HG02981 (cell line): ENCODE data around the gene GRIK4.
"Not testable (repeated sequence)": the region's sequence is repeated elsewhere in the genome, so short reads cannot be mapped to it uniquely, and the experiment has no call there.

Experiments used
- ATAC-seq: cut with Tn5 transposase; IDR thresholded peaks from one replicate; pipeline ENCODE4 v1.9.1; 2021; ENCODE audit warnings: mild to moderate bottlenecking, moderate library complexity; ENCODE audit not compliant: unreplicated experiment

The GRIK4 gene

GRCh38 chr11:120571476-120571875 is 59.9 kb downstream of the GRIK4 start:
- no peak for ATAC-seq

GRCh38 chr11:120573756-120574354 is 62.3 kb downstream of the GRIK4 start:
- no peak for ATAC-seq

DNA sequence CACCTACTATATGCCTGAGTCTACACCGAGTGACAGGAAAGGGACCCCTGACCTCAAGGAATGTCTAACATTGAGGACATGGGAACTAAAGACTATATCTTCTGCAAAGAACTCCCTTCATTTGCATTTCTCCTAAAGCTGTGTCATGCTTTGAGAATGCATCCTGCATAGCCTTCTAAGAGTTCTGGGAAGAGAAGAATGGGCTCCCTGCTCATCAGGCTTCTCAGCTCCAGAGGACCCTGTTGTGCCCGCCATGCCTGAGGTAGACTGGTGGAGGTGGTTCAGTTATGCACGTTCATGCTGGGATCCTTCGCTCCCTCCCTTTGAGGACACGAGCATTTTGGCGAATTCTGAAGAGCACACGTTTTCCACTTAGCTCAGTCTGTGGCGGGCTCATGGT is 63.3 kb downstream of the GRIK4 start:
- no peak for ATAC-seq

DNA sequence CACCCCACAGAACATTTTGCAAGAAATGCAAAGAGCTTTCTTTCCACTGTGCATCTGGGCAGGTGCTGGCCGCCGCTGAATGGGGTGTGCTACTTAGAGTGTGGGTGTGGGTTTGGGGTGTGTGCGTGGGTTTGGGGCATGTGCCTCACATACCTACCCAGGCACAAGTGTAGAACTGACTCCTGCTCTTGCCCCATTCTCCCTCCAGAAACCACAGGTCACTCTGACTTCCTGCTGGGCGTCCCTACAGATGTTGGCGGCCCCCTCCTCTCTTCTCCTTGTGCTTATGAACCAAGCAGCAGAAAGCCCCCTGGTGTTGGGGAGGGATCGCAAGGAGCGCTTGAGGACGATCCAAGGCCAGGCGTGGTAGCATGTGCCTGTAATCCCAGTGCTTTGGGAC is 63.9 kb downstream of the GRIK4 start:
- no peak for ATAC-seq

DNA sequence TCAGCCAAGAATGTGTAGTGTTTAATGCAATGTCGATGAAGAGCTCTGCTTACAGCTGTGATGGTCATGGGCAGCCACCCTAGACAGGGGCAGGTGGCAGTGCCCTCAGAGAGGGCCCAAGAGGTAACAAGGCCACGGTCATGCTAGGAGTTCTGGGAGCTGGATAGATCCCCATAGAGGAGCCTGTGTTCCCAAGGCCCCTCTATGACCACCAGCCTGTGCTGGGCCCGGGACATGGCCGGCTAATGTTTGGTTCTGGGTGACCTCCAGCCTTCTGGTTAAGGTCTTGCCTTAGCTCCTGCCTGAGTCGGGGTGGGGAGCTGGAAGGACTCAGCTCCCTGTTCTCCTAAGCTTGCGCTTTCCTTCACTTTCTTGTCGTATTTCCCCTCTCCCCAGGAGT is 65.1 kb downstream of the GRIK4 start:
- ATAC-seq = no peak

- ATAC-seq = no peak
Measured at GRCh38 chr11:120577041-120577440, 65.5 kb downstream of the GRIK4 start.

DNA sequence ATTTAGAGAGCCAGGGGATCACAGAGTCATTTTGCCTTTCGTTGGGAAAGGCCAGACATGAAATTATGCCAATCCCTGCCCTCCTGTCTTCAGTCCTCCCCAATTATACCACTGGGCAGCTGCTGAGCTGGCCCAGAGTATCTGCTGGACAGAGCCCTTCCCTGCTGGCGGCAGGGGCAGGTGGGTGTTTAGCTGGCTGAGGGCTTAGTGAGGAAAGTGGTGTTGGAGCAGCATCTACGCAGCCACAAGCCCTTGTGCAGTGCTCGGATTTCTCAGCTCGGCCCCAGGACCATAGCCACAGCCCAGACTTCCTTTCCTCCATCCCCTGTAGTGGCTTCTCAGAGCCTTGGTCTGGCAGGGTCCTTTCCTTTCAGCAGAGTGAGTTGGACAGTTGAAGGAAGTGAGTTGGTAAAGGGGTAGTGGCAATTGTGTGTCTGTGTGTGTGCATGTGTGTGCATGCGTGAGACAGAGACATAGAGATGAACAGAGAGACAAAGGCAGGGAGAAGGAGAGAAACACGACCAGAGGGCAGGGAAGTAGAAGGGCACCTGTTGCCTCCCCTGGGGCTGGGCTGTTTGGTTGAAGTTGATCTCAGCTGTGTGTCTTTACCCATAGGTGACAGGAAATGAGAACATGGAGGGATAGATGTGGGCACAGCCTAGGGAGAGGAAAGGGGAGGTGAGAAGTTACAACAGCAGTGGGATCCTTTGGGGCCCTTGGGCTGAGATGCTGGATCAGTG is 66.2 kb downstream of the GRIK4 start:
- no peak for ATAC-seq

DNA sequence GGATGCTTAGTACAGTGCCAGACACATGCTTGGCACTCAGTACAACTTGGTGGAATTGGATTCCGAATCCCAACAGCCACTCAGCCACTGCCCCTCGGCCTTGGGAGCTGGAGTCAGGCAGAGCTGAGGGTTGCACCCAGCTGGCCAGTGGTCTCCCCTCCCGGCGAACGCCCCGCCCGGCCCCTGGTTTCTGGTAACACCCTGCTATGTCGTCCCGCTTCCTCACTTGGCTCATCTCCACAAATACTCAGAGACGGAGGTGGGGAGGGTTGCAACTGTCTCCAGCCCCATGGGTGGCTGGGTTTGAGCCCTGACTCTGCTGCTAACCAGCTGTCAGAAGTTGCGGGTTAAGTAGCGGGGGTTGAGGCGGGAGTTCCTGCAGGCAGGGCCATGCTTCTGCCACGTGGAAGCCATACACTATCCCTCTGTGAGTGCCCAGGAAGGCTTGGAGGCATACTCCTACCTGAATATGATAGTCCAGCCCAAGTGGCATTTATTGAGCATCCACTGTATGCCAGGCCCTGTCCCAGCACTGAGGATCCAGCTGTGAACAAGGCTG is 67.1 kb downstream of the GRIK4 start:
- ATAC-seq = no peak

GRCh38 chr11:120579611-120580031 is 68.1 kb downstream of the GRIK4 start:
- ATAC-seq = no peak

DNA sequence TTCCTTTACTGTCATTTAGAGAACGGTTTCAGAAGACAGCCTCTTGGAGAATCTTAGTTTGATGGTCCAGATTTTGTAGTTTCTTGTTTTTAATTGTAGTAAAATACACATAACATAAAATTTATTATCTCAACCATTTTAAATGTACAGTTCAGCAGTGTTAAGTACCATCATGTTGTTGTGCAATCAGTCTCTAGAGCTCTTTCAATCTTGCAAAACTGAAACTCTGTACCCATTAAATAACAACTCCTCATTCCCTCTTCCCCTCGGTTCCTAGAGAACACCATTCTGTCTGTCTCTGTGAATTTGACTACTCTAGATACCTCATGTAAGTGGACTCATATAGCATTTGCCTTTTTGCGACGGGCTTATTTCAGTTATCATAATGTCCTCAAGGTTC is 69.8 kb downstream of the GRIK4 start:
- ATAC-seq = no peak

GRCh38 chr11:120582535-120582934 is 71.0 kb downstream of the GRIK4 start:
- not testable (repeated sequence) for ATAC-seq

- no peak for ATAC-seq
Measured at GRCh38 chr11:120586072-120586471, 74.5 kb downstream of the GRIK4 start.

- no peak for ATAC-seq
Measured at GRCh38 chr11:120586728-120587127, 75.2 kb downstream of the GRIK4 start.

- no peak for ATAC-seq
Measured at GRCh38 chr11:120587299-120587698, 75.8 kb downstream of the GRIK4 start.

DNA sequence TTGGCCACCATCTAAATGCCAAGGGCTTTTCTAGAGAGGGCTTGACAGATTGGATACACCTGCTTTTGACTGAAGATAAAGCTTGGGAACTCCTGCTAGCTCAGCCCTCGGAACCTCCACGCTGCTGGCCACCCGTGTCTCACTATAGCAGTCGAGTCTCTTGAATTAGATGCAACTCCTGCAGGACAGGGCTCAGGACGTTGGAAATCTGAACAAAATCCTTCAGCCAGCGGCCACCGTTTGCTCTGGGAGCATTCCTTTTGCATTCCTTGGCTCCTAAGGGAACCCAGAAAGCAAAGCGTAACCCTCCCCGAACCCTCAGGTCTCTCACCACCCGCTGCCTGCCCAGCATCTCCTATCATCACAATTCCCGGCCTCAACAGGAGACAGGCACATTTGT is 77.8 kb downstream of the GRIK4 start:
- no peak for ATAC-seq

- ATAC-seq = no peak
Measured at GRCh38 chr11:120590472-120590871, 78.9 kb downstream of the GRIK4 start.

DNA sequence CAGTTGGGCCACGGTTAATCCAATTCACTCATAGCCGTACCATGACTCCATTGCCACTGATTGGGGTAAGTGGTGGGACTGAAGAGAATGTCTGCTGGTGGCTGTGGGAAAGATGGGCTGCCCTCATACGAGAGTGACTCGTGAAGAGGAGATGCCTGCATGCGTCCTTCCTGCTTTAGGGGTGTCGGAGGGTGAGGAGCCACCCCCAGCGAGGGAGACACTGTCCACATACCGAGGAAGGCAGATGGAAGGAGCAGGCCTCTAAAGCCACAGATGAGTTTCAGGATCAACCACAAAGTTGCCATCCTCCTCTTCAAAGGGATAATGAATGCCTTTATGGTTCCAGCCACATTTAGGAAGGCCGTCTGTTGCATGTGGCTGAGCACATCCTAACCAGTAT is 83.2 kb downstream of the GRIK4 start:
- ATAC-seq = no peak

DNA sequence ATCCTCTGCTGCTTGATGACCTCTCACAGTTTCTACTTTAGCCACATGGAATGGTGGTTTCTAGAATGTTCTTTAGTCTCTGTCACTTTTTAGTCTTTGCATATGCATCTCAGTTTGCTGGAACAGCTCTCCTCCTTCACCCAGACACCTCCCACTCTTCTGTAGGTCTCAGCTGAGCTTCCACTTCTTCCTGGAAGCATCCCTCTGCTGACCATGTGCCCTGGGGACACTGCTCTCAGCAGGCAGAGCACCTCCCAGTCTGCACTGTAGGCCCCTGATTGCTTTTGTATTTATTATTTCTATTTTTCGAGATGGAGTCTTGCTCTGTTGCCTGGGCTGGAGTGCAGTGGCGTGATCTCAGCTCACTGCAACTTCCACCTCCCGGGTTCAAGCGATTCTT is 84.0 kb downstream of the GRIK4 start:
- ATAC-seq = no peak

GRCh38 chr11:120597250-120598215 is 86.0 kb downstream of the GRIK4 start:
- no peak for ATAC-seq

DNA sequence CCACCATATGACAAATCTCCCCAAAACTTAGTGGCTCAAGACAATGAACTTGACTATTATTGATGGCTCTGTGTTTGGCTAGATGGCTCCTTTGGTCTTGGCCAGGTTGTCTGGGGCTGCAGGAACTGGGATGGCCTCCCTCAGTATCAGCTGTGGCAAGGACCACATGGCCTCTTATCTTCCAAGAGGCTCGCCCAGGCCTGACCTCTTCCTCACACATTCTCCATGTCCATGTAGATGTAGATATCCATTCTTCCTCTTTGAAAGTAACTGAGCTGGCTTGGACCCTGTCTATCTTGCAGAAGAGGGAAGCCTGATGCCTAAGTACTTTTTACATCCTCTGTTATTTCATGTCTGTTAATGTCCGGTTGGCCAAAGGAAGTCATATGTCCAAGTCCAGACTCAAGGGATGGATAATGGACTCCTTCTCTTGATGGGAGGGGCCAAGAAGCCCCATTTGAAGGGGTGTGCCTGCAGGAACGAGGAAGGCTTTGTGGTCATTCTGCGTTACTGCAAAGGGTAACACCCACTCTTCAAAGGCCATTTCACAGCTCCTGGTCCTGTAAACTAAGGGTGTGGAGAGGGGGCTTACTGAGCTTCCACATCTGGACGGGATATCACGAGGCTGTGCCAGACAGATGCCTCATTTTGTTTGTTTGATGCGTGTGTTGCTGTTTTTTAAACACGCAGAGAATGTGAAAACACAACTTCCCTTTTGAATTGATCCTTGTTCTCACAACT is 87.1 kb downstream of the GRIK4 start:
- no peak for ATAC-seq
